ENCODE data around the gene MZT2A. TPM values are rescaled to one million over a fixed set of nuclear protein-coding genes. Genes with fewer than 3 reads are reported as not detected.

MZT2A gene
- total RNA-seq, 2 donors from 2014 or later, result 72.3 to 84.6 TPM

Small RNA genes within 50 kb of the gene (microRNA-seq; reads per million reads assigned to microRNA genes)
- gene MIR4784, result 0 reads per million in 2 donors

Other genes with a start within 250 kb of the MZT2A start
- gene RAB6D, start 128.2 kb downstream of the MZT2A start, total RNA-seq, result 1 to 10 TPM; 2.9 to 4.0 TPM
- gene TUBA3D, start 16.3 kb downstream of the MZT2A start, total RNA-seq, result not detected
- gene CCDC74A, start 35.5 kb upstream of the MZT2A start, total RNA-seq, result 1 to 10 TPM; 1.1 to 2.0 TPM

Data from left colon (tissue), 2 donors.